T-helper 1 cell treated with Interleukin-12 subunit alpha and Interleukin-12 subunit beta and Interleukin-4 antibody, amounts not matched to agents 30 ng/mL and 1 ng/mL, for 36 hours (primary cell): Measurements from ENCODE around the gene TMEM80. TPM values are rescaled to one million over a fixed set of nuclear protein-coding genes. Genes with fewer than 3 reads are reported as not detected.
"Not testable (repeated sequence)": the region's sequence is repeated elsewhere in the genome, so short reads cannot be mapped to it uniquely, and the experiment has no call there.

ENCODE experiments used
- intact Hi-C: fragments of 100-400 bp; cut with micrococcal nuclease; formaldehyde crosslinking; loops from one replicate; pipeline ENCODE4 v1.15.1; 2024
- total RNA-seq: library from RNA; stranded (reverse); gene quantifications from 2 replicates; pipeline ENCODE4 v1.2.3, GENCODE V29; 2022

The TMEM80 gene
- total RNA-seq, 1 donor from 2014 or later = 27.8 TPM

GRCh38 chr11:720017-720641, 24.5 kb downstream of the TMEM80 start:
- intact Hi-C loops = loop anchor here (5.0 kb wide), 1 partner anchor 183 kb away; the partner anchor contains the start of genes HRAS and LRRC56

- intact Hi-C loops = loop anchor here (5.0 kb wide), 1 partner anchor 183 kb away; the partner anchor contains the start of genes HRAS and LRRC56
Measured at GRCh38 chr11:720642-721246, 25.1 kb downstream of the TMEM80 start.

DNA sequence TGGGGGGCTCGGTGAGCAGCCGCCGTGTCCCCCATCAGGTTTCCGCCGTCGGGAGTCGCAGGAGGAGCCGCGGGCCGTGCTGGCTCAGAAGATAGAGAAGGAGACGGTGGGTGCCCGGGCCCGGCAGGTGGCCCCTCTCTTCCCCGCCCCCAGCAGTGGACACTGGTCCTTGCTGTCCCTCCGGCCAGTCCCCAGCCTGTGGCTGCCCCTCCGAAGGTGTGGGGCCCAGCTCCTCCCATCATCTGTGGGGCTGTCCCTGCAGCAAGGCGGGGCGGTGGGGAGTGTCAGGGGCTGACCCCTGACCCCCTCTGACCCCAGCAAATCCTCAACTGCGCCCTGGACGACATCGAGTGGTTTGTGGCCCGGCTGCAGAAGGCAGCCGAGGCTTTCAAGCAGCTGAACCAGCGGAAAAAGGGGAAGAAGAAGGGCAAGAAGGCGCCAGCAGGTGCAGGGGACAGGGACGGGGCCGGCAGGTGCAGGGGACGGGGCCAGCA, 25.7 kb downstream of the TMEM80 start:
- intact Hi-C loops = loop anchor here (5.0 kb wide), 1 partner anchor 184 kb away; the partner anchor contains the start of genes HRAS and LRRC56

DNA sequence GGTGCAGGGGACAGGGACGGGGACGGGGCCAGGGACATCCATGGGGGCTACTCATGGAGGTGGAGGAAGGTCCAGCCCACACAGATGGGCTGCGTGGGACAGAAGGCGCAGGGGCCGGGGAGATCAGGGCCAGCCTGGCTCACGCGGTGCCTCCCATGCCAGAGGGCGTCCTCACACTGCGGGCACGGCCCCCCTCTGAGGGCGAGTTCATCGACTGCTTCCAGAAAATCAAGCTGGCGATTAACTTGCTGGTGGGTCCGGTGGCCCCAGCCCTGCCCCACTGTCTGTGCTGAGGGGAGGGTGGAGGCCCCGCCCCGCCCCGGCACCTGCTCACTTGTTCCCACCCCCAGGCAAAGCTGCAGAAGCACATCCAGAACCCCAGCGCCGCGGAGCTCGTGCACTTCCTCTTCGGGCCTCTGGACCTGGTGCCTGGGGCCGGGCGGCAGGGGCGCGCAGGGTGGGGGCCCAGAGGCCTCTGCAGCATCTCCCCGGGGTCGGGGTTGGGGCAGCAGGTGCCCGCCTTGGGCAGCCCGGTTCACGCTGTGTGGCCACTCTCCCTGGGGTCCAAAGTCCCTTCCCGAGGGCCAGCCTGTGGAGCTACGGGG, 26.2 kb downstream of the TMEM80 start:
- intact Hi-C loops = loop anchor here (5.0 kb wide), 1 partner anchor 185 kb away; the partner anchor contains the start of genes HRAS and LRRC56

DNA sequence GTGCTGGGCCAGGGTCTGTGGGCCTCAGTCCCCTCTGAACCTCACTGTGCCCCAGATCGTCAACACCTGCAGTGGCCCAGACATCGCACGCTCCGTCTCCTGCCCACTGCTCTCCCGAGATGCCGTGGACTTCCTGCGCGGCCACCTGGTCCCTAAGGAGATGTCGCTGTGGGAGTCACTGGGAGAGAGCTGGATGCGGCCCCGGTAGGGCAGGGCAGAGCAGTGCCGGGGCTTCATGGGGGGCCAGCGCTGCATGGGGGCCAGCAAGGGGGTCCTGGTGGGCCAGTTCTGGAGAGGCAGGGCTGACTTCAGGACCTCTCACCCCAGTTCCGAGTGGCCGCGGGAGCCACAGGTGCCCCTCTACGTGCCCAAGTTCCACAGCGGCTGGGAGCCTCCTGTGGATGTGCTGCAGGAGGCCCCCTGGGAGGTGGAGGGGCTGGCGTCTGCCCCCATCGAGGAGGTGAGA, 26.8 kb downstream of the TMEM80 start:
- intact Hi-C loops = loop anchor here (5.0 kb wide), 1 partner anchor 185 kb away; the partner anchor contains the start of genes HRAS and LRRC56

GRCh38 chr11:723120-723883, 27.7 kb downstream of the TMEM80 start:
- intact Hi-C loops = loop anchor here (1.0 to 5.0 kb wide), 7 partner anchors 24 to 186 kb away; partner anchors contain the start of genes HRAS, LRRC56 and TALDO1

GRCh38 chr11:724049-724777, 28.6 kb downstream of the TMEM80 start:
- intact Hi-C loops = loop anchor here (5.0 kb wide), 1 partner anchor 187 kb away; the partner anchor contains the start of genes HRAS and LRRC56

DNA sequence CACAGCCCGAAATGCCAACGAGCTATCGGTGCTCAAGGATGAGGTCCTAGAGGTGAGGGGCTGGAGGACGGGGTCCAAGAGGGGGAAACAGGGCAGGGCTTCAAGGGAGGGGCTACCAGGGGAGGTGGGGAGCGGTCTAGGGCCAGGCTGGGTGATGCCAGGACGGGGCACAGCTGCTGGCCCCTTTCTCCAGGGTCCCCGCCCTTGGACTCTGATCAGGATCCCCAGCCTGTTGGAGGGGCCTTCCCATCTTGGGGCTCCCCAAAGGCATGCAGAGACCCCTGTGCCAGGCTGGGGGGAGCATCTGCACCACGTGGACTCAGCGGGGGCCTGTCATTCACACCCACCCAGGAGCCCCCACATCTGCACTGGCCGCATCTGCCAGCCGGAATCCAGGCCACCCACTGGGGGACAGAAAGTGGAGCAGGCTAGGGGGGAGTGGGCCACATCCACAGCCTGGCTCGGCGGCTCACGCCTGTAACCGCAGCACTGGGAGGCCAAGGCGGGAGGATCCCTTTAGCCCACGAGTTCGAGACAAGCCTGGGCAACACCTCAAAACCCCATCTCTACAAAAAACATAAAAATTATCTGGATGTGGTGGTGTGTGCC, 29.3 kb downstream of the TMEM80 start:
- intact Hi-C loops = loop anchor here (5.0 kb wide), 1 partner anchor 188 kb away; the partner anchor contains the start of genes HRAS and LRRC56

- intact Hi-C loops = no loop called here
Measured at GRCh38 chr11:725624-726202, 30.1 kb downstream of the TMEM80 start.

DNA sequence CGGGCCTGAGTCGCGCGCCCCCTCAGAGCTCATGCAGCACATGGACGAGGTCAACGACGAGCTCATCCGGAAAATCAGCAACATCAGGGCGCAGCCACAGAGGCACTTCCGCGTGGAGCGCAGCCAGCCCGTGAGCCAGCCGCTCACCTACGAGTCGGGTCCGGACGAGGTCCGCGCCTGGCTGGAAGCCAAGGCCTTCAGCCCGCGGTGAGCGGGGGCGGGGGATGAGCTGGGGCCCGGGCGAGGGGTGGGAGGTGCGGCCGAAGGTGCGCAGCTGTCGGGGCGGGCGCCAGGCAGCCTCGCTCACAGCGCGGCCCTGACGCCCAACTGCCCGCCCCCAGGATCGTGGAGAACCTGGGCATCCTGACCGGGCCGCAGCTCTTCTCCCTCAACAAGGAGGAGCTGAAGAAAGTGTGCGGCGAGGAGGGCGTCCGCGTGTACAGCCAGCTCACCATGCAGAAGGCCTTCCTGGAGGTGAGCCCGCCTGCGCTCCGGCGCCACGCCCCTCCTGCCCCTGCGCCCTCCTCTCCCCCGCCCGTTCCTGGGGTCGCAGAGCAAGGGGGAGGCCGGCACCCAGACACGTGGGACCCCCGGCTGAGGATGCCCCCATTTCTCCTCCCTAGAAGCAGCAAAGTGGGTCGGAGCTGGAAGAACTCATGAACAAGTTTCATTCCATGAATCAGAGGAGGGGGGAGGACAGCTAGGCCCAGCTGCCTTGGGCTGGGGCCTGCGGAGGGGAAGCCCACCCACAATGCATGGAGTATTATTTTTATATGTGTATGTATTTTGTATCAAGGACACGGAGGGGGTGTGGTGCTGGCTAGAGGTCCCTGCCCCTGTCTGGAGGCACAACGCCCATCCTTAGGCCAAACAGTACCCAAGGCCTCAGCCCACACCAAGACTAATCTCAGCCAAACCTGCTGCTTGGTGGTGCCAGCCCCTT, 30.9 kb downstream of the TMEM80 start:
- intact Hi-C loops = no loop called here

DNA sequence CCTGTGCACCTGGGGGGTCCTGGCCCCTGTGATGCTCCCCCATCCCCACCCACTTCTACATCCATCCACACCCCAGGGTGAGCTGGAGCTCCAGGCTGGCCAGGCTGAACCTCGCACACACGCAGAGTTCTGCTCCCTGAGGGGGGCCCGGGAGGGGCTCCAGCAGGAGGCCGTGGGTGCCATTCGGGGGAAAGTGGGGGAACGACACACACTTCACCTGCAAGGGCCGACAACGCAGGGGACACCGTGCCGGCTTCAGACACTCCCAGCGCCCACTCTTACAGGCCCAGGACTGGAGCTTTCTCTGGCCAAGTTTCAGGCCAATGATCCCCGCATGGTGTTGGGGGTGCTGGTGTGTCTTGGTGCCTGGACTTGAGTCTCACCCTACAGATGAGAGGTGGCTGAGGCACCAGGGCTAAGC, 31.7 kb downstream of the TMEM80 start:
- intact Hi-C loops = no loop called here

DNA sequence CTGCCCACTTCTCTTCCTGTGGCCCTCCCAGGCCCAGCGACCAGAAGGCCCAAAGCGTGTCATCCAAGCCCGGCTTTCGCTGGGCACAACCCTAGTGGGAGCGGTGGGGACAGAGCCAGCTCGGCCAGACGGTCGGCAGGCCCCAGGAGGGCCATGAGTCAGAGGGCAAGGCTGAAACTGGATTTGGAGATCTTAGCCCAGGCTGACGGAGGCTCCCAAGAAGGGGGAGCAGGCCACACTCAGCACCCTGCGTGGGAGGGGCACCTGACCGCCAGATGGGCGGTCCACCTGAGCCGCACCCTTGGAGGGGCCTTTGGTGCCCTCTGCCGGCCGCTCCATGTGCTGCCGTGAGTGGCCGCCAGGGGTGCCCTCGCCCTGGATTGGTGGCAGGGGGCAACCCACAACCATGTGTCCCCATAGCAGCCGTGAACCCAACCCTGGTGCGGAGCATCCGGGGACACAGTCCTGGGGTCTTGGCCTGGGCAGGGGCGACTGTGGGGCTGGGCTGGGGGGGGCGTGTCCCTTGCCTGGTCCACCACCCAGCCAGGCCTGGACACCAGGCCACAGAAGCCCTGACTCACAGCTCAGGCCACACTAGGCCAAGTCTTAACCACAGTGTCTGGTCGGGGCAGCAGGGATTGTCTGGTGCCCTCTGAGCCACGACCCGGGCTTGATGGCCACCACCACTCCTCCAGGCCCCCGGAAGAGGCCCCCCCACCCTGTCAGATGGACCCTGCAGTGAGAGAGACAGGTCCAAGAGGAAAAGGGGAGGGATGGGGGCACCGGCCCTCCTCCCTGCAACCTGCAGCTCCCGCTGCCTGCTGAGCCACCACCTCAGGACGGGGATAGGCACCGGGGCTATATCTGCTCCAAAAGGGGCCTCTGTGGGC, 32.5 kb downstream of the TMEM80 start:
- intact Hi-C loops = loop anchor here (2.0 kb wide), 1 partner anchor 69 kb away; no protein-coding TSS in a partner anchor

DNA sequence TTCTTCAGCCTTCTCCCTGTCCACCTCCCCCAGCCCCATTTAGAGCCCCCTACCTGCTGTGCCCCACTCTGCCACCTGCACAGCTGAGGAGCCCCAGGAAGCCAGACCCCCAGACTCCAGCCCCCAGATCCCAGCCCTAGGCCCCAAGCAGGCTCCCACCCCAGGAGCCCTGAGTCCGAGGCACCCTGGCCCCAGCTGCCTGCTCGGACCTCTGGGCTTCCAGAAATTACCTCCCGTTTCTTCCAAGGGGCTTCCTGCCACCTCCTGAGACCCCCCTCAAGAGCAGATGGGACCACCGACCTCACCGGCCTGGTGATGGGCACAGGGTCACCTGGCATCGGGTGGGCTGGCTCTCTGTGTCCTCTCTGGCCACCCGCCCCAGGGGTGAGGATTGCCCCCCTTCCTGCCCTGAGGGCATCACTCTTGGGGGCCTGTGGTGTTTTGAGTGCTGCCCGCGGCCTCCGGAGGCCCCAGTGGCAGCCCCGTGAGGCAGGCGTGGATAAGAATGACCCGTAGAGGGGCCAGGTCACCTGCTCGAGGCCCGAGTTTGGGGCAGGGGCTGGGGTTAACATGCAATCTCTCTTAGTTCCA, 33.4 kb downstream of the TMEM80 start:
- intact Hi-C loops = loop anchor here (2.0 kb wide), 1 partner anchor 68 kb away; no protein-coding TSS in a partner anchor

DNA sequence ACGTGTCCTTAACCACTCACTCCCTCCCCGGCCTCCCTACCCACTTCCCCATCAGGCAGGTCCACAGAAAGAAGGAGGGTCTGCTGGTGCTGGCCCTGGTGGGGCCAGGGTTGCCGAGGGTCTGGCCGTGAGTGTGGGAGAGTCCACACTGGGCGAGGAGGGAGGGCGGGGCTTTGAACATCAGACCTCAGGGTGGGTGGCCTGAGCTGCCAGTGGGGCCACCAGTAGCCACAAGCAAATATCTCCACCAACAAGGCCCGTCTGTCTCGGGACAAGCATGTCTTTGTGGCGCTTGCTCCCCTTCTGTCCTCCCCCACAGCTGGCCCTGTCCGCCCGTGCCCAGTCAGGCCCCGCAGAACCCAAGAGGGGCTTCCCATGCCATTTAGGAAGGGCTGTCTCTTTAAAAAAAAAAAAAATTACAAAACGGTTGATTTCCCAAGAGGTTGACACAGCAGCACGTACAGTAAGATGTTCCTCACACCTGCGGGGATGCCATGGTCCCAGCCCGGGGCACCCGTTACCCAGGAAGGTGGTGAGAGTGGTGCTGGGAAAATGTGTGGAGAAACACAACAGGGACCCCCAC, 34.0 kb downstream of the TMEM80 start:
- intact Hi-C loops = loop anchor here (2.0 kb wide), 1 partner anchor 67 kb away; no protein-coding TSS in a partner anchor

GRCh38 chr11:733072-733471, 37.5 kb downstream of the TMEM80 start:
- intact Hi-C loops = no loop called here

DNA sequence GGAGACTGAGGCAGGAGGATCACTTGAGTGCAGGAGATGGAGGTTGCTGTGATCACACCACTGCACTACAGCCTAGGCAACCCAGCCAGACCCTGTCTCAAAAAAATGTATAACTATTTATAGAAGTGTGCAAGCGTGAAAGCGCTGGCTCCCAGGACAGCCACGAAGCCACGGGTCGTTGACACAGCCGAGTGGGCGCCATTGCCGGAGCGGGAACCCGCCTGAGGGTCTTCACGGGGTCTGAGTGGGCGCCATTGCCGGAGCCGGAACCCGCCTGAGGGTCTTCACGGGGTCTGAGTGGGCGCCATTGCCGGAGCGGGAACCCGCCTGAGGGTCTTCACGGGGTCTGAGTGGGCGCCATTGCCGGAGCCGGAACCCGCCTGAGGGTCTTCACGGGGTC, 38.9 kb downstream of the TMEM80 start:
- intact Hi-C loops = not testable (repeated sequence)
